ENCODE data around the gene ADARB2.

The ADARB2 gene

DNA sequence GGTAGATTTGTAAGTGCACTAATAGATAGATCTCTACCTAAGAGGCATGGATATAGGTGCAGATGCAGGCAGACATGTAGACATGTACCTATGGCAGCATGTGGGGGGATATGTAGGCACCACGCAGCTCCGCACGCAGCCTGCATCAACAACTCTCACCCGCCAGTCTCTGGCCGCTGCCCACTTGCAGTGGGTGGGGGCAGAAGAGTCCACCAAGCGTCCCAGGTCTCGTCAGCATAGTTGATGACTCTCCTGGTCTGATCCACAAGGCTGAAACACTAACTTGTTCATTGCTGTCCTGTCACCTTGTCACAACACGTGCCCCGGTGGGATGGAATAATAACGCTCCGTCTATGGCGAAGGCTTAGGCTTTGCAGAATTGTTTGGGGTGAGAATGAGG is 252.0 kb downstream of the ADARB2 start (continued):
- TF ChIP-seq, protein P1, sequence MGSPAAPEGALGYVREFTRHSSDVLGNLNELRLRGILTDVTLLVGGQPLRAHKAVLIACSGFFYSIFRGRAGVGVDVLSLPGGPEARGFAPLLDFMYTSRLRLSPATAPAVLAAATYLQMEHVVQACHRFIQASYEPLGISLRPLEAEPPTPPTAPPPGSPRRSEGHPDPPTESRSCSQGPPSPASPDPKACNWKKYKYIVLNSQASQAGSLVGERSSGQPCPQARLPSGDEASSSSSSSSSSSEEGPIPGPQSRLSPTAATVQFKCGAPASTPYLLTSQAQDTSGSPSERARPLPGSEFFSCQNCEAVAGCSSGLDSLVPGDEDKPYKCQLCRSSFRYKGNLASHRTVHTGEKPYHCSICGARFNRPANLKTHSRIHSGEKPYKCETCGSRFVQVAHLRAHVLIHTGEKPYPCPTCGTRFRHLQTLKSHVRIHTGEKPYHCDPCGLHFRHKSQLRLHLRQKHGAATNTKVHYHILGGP (tag by site-specific recombination; IDR thresholded peaks at IDR 0.05), result no peak
- no peak for TF ChIP-seq ZNF354C (tag by site-specific recombination; IDR thresholded peaks at IDR 0.05; ENCODE audit: borderline replicate concordance, low read depth)
- no peak for TF ChIP-seq ZNF302 (tag by site-specific recombination; IDR thresholded peaks at IDR 0.05; ENCODE audit: low read depth)

DNA sequence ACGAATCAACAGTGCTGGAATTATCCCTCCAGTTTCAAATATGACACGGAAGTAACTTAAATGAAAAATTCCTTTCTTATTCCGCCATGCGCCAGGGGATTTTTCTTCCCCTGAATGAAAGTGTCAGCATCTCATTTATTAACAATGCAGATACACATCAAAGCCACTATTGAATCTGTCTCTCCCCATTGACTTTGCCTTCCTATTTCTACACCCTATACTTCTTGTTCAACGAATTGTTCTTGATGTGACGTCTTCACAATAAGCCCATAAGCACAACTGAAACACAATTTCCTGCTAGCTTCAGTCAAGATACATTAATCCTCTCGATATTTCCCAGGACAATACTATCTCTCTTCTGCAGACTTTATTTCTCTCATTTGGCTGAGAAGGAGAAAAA is 253.5 kb downstream of the ADARB2 start:
- no peaks in the 10 kb centered on the region for H3K9me3 ChIP-seq (ENCODE audit: control insufficient read depth, insufficient read depth, low read depth, low read length)
- POLR2A ChIA-PET, result no interaction called here
- H3K36me3 ChIP-seq (ENCODE audit: control insufficient read depth in 2 of 2, insufficient read depth in 1 of 2, low read length in 2 of 2), result no peaks in the 10 kb centered on the region
- H3K4me1 ChIP-seq (ENCODE audit: control insufficient read depth, insufficient read depth, low read length), result no peaks in the 10 kb centered on the region
- H3K4me3 ChIP-seq (ENCODE audit: low read depth, low read length), result no peak overlapping the region
- CTCF ChIA-PET, result interaction anchor here (1.6 kb wide), 1 partner anchor 63 kb away, joined by 4 read pairs; no protein-coding TSS in a partner anchor
- TF ChIP-seq ZNF544 (tag by site-specific recombination; IDR thresholded peaks at IDR 0.05) (no peak), ZNF600 (tag by site-specific recombination; IDR thresholded peaks at IDR 0.05) (no peak), ZNF132 (tag by site-specific recombination; IDR thresholded peaks at IDR 0.05; ENCODE audit: borderline replicate concordance) (no peak), ZBTB21 (tag by site-specific recombination; IDR thresholded peaks at IDR 0.05) (no peak), BCL11A (tag by site-specific recombination; IDR thresholded peaks at IDR 0.05; ENCODE audit: low read depth) (no peak), ZNF792 (tag by site-specific recombination; IDR thresholded peaks at IDR 0.05) (no peak)
- TF ChIP-seq, protein P2, sequence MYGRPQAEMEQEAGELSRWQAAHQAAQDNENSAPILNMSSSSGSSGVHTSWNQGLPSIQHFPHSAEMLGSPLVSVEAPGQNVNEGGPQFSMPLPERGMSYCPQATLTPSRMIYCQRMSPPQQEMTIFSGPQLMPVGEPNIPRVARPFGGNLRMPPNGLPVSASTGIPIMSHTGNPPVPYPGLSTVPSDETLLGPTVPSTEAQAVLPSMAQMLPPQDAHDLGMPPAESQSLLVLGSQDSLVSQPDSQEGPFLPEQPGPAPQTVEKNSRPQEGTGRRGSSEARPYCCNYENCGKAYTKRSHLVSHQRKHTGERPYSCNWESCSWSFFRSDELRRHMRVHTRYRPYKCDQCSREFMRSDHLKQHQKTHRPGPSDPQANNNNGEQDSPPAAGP (tag by site-specific recombination; IDR thresholded peaks at IDR 0.05), result no peak
- TF ChIP-seq, protein P3, sequence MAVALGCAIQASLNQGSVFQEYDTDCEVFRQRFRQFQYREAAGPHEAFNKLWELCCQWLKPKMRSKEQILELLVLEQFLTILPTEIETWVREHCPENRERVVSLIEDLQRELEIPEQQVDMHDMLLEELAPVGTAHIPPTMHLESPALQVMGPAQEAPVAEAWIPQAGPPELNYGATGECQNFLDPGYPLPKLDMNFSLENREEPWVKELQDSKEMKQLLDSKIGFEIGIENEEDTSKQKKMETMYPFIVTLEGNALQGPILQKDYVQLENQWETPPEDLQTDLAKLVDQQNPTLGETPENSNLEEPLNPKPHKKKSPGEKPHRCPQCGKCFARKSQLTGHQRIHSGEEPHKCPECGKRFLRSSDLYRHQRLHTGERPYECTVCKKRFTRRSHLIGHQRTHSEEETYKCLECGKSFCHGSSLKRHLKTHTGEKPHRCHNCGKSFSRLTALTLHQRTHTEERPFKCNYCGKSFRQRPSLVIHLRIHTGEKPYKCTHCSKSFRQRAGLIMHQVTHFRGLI (tag by site-specific recombination; IDR thresholded peaks at IDR 0.05), result no peak
- TF ChIP-seq, protein P4, sequence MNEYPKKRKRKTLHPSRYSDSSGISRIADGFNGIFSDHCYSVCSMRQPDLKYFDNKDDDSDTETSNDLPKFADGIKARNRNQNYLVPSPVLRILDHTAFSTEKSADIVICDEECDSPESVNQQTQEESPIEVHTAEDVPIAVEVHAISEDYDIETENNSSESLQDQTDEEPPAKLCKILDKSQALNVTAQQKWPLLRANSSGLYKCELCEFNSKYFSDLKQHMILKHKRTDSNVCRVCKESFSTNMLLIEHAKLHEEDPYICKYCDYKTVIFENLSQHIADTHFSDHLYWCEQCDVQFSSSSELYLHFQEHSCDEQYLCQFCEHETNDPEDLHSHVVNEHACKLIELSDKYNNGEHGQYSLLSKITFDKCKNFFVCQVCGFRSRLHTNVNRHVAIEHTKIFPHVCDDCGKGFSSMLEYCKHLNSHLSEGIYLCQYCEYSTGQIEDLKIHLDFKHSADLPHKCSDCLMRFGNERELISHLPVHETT (tag by site-specific recombination; IDR thresholded peaks at IDR 0.05), result no peak
- no peak overlapping the region for H3K27ac ChIP-seq (ENCODE audit: extremely low read depth, low read depth, low read length)

DNA sequence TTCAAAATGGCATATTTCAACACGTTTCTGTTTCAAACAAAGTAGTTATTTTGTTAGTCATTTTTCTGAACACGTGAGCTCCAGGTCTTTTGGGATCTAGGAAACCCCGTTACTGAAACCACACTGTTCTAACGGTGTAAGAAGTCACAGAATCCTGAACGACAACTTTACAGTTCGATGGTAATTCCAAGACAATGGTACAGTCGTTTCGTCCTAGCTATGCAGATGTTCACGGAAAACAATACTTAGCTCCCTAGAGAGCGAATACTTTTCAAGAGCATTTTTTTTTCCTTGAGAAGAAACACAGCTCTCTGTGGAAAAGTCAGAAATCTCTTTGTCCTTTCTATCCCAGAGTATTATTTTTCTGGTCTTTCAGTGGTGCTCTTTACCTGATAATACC is 254.1 kb downstream of the ADARB2 start:
- Histone ChIP-seq H3K4me1 (ENCODE audit: control insufficient read depth, insufficient read depth, low read length) (no peaks in the 10 kb centered on the region), H3K36me3 (ENCODE audit: control insufficient read depth in 2 of 2, insufficient read depth in 1 of 2, low read length in 2 of 2) (no peaks in the 10 kb centered on the region), H3K4me3 (ENCODE audit: low read depth, low read length) (no peak overlapping the region), H3K9me3 (ENCODE audit: control insufficient read depth, insufficient read depth, low read depth, low read length) (no peaks in the 10 kb centered on the region), H3K27ac (ENCODE audit: extremely low read depth, low read depth, low read length) (no peak overlapping the region)
- POLR2A ChIA-PET, result no interaction called here
- CTCF ChIA-PET, result interaction anchor here (1.6 kb wide), 1 partner anchor 63 kb away, joined by 4 read pairs; no protein-coding TSS in a partner anchor
- no peak for TF ChIP-seq RBAK (tag by site-specific recombination; IDR thresholded peaks at IDR 0.05)
- no peak for TF ChIP-seq ZNF354C (tag by site-specific recombination; IDR thresholded peaks at IDR 0.05; ENCODE audit: borderline replicate concordance, low read depth)
- TF ChIP-seq ZSCAN30 (tag by site-specific recombination; IDR thresholded peaks at IDR 0.05), result no peak
- TF ChIP-seq, protein P5, sequence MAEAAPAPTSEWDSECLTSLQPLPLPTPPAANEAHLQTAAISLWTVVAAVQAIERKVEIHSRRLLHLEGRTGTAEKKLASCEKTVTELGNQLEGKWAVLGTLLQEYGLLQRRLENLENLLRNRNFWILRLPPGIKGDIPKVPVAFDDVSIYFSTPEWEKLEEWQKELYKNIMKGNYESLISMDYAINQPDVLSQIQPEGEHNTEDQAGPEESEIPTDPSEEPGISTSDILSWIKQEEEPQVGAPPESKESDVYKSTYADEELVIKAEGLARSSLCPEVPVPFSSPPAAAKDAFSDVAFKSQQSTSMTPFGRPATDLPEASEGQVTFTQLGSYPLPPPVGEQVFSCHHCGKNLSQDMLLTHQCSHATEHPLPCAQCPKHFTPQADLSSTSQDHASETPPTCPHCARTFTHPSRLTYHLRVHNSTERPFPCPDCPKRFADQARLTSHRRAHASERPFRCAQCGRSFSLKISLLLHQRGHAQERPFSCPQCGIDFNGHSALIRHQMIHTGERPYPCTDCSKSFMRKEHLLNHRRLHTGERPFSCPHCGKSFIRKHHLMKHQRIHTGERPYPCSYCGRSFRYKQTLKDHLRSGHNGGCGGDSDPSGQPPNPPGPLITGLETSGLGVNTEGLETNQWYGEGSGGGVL (tag by site-specific recombination; IDR thresholded peaks at IDR 0.05), result no peak
- TF ChIP-seq, protein P6, sequence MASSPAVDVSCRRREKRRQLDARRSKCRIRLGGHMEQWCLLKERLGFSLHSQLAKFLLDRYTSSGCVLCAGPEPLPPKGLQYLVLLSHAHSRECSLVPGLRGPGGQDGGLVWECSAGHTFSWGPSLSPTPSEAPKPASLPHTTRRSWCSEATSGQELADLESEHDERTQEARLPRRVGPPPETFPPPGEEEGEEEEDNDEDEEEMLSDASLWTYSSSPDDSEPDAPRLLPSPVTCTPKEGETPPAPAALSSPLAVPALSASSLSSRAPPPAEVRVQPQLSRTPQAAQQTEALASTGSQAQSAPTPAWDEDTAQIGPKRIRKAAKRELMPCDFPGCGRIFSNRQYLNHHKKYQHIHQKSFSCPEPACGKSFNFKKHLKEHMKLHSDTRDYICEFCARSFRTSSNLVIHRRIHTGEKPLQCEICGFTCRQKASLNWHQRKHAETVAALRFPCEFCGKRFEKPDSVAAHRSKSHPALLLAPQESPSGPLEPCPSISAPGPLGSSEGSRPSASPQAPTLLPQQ (tag by site-specific recombination; IDR thresholded peaks at IDR 0.05), result no peak
- TF ChIP-seq KLF16 (tag by site-specific recombination; IDR thresholded peaks at IDR 0.05), result no peak
- no peak for TF ChIP-seq ZNF19 (tag by site-specific recombination; IDR thresholded peaks at IDR 0.05; ENCODE audit: low read depth)
- no peak for TF ChIP-seq ZNF791 (tag by site-specific recombination; IDR thresholded peaks at IDR 0.05)
- no peak for TF ChIP-seq ZNF626 (tag by site-specific recombination; IDR thresholded peaks at IDR 0.05)
- TF ChIP-seq, protein P7, sequence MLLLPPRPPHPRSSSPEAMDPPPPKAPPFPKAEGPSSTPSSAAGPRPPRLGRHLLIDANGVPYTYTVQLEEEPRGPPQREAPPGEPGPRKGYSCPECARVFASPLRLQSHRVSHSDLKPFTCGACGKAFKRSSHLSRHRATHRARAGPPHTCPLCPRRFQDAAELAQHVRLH (tag by site-specific recombination; IDR thresholded peaks at IDR 0.05), result no peak
- TF ChIP-seq ZNF830 (tag by site-specific recombination; IDR thresholded peaks at IDR 0.05; ENCODE audit: low read depth), result no peak
- no peak for TF ChIP-seq ZNF292 (tag by site-specific recombination; IDR thresholded peaks at IDR 0.05; ENCODE audit: borderline replicate concordance, low read depth)
